ENCODE results near the gene INPP5D.
A peak's percentile ranks its signal among the peaks of the same experiment; 100 is the strongest.

Gene INPP5D

DNA sequence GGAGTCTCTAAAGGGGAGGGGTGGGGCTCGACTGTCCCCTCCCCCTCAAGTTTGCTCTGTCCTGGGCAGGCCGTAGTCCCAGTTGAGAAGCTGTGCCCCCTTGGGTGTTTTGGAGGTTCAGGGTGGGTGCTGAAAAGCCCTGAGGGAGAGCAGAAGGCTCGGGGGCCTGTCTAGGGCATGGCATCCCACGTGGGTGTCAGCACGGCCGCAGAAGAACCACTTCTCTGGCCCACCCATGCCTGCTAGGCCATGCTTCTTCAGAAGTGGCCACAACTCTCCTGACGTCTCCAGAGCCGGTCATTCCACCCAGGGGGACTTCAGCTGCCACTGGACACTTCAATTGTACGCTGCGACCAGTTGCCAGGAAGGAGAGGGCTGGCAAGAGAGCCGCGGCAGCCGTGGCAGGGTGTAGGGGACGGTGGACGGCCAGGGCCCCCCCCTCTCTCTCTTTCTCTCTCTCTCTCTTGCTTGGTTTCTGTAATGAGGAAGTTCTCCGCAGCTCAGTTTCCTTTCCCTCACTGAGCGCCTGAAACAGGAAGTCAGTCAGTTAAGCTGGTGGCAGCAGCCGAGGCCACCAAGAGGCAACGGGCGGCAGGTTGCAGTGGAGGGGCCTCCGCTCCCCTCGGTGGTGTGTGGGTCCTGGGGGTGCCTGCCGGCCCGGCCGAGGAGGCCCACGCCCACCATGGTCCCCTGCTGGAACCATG, at the start of gene INPP5D:
Gene INPP5D (plus strand): TSS at position 546 of the 704 bp plus-strand sequence. CDS start 137 bp downstream, at position 683.
- no peak for TF ChIP-seq CTCF (IDR thresholded peaks at IDR 0.05; ENCODE audit: low read depth, low read length, missing control alignments)
- peak; percentile 86 for DNase-seq (ENCODE audit: low read depth)

GRCh38 chr2:233010569-233011267, 49.4 kb upstream of the INPP5D start:
- no peak for TF ChIP-seq CTCF (IDR thresholded peaks at IDR 0.05; ENCODE audit: low read depth, low read length, missing control alignments)
- no peak overlapping the region for H3K4me3 ChIP-seq (ENCODE audit: low read depth, low read length)
- no peak for DNase-seq (ENCODE audit: low read depth)

More for the DNA sequence above, at the start of gene INPP5D:
- peak within 1 kb of the TSS; percentile 93 for H3K4me3 ChIP-seq (ENCODE audit: low read depth, low read length)

GRCh38 chr2:233011268-233011650, 48.9 kb upstream of the INPP5D start:
- no peak for TF ChIP-seq CTCF (IDR thresholded peaks at IDR 0.05; ENCODE audit: low read depth, low read length, missing control alignments)
- no peak for DNase-seq (ENCODE audit: low read depth)
- H3K4me3 ChIP-seq (ENCODE audit: low read depth, low read length), result no peak overlapping the region

DNA sequence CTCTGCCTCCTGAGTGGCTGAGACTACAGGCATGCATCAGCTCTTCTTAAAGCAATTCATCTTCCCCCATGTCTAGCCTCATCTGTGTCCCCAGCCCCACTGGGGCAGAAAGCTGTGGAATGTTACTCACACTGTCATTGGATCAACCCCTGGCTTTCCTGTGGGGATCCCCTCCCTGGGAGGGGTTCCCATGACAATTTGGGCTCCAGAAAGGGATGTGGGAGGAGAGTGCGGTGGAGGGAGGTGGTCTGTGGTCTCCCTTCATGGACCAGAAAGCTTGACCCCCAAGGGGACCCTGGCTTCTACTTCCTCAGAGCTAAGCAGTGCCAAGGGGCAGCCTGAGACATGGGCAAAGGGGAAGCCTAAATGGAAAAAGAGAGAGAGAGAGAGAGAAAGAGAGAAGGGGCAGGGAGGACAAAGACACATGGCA, 48.4 kb upstream of the INPP5D start:
- DNase-seq (ENCODE audit: low read depth), result no peak
- H3K4me3 ChIP-seq (ENCODE audit: low read depth, low read length), result no peak overlapping the region
- no peak for TF ChIP-seq CTCF (IDR thresholded peaks at IDR 0.05; ENCODE audit: low read depth, low read length, missing control alignments)

- no peak overlapping the region for H3K4me3 ChIP-seq (ENCODE audit: low read depth, low read length)
- no peak for DNase-seq (ENCODE audit: low read depth)
- TF ChIP-seq CTCF (IDR thresholded peaks at IDR 0.05; ENCODE audit: low read depth, low read length, missing control alignments), result no peak
Observed at GRCh38 chr2:233012301-233012971, 47.7 kb upstream of the INPP5D start.

- no peak for TF ChIP-seq CTCF (IDR thresholded peaks at IDR 0.05; ENCODE audit: low read depth, low read length, missing control alignments)
- no peak for DNase-seq (ENCODE audit: low read depth)
- no peak within 1 kb of the TSS for H3K4me3 ChIP-seq (ENCODE audit: low read depth, low read length)
Observed at GRCh38 chr2:233013027-233013461, 47.1 kb upstream of the INPP5D start, which contains the start of gene NGEF. TSS of gene NGEF (minus strand) at chr2:233013256. CDS start at chr2:232974890, 38,366 bp downstream.

All from GM12864 (cell line).